ENCODE data around the gene VANGL1. TPM values are rescaled to one million over a fixed set of nuclear protein-coding genes. Genes with fewer than 3 reads are reported as not detected.
A peak's percentile ranks its signal among the peaks of the same experiment; 100 is the strongest.

The VANGL1 gene
- total RNA-seq, 1 donor from 2014 or later, result 9.5 TPM

DNA sequence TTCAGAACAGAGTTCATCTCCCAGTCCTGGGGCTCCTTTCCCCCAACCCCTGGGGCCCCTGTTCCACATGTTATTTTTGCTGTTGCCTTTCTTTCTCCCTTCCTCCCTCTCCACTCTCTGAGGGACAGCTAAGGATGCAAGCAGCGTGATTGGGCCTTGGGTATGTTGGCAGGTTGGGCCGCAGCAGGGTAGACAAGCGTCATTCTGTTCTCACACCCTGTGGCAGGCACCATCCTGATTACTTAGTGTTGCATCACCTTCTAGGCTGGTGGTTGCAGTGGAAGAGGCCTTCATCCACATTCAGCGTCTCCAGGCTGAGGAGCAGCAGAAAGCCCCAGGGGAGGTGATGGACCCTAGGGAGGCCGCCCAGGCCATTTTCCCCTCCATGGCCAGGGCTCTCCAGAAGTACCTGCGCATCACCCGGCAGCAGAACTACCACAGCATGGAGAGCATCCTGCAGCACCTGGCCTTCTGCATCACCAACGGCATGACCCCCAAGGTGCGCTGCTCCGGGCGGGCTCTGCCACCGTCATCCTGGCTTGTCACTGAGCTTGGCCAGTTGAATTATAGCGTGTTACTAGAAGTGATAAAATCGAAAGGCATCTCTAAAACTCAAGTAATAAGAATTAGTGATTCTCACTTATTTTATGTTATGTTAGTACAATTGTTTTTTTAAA, 43.4 kb downstream of the VANGL1 start:
- no peak for ATAC-seq
- intact Hi-C loops (cut with DNase I), result no loop called here
- no peak for DNase-seq (ENCODE audit: low spot score)

DNA sequence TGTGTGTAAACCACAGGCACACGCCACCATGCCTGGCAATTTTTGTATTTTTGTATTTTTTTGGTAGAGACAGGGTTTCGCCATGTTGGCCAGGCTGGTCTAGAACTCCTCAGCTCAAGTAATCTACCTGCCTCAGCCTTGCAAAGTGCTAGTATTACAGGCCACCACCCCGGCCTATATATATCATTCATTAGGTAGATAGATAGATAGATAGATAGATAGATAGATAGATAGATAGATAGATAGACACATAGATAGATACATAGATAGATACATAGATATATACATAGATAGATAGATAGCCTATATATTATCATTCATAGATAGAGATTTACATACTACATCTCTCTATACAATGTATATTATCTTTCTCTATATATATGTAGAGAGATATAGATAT, 46.0 kb downstream of the VANGL1 start:
- intact Hi-C loops (cut with DNase I), result no loop called here
- ATAC-seq, result no peak
- no peak for DNase-seq (ENCODE audit: low spot score)

DNA sequence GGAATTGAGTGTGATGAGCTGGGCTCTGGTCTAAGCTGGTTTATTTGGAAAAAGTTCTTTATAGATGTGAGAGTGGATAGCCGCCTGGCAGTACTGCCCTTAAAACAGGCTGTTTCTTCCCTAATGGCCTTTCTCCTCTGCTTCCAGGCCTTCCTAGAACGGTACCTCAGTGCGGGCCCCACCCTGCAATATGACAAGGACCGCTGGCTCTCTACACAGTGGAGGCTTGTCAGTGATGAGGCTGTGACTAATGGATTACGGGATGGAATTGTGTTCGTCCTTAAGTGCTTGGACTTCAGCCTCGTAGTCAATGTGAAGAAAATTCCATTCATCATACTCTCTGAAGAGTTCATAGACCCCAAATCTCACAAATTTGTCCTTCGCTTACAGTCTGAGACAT, 49.2 kb downstream of the VANGL1 start:
- DNase-seq (ENCODE audit: low spot score) (no peak), ATAC-seq (no peak)
- intact Hi-C loops (cut with DNase I), result no loop called here

- no peak for ATAC-seq
- intact Hi-C loops (cut with DNase I), result no loop called here
- DNase-seq (ENCODE audit: low spot score), result no peak
Measured at GRCh38 chr1:115692224-115692623, 50.5 kb downstream of the VANGL1 start.

- ATAC-seq (no peak), DNase-seq (ENCODE audit: low spot score) (no peak)
- intact Hi-C loops (cut with DNase I), result no loop called here
Measured at GRCh38 chr1:115694805-115695204, 53.0 kb downstream of the VANGL1 start.

- intact Hi-C loops (cut with DNase I), result no loop called here
- DNase-seq (ENCODE audit: low spot score), result no peak
- no peak for ATAC-seq
Measured at GRCh38 chr1:115697619-115698018, 55.8 kb downstream of the VANGL1 start.

DNA sequence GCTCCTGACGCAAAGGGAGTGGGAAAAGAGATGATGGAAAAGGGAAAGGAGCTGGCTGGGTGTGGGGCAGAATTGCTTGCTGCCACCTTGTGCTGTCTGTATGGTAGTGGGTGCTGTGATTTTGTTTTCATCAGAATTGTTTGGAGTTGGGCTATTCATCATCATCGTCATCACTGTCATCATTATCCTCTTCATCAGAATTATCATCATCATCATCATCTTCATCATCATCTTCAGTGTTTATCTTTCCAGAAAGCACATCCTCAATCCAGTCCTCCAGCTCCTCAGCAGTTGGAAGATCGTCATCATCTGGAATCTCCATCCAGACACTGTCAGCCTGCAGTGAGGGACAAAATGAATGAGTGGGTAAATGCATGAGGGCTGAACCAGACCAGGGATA, 59.3 kb downstream of the VANGL1 start:
- ATAC-seq (no peak), DNase-seq (ENCODE audit: low spot score) (no peak)
- intact Hi-C loops (cut with DNase I), result no loop called here

GRCh38 chr1:115702959-115703358, 61.2 kb downstream of the VANGL1 start:
- DNase-seq (ENCODE audit: low spot score) (no peak), ATAC-seq (no peak)
- intact Hi-C loops (cut with DNase I), result no loop called here

DNA sequence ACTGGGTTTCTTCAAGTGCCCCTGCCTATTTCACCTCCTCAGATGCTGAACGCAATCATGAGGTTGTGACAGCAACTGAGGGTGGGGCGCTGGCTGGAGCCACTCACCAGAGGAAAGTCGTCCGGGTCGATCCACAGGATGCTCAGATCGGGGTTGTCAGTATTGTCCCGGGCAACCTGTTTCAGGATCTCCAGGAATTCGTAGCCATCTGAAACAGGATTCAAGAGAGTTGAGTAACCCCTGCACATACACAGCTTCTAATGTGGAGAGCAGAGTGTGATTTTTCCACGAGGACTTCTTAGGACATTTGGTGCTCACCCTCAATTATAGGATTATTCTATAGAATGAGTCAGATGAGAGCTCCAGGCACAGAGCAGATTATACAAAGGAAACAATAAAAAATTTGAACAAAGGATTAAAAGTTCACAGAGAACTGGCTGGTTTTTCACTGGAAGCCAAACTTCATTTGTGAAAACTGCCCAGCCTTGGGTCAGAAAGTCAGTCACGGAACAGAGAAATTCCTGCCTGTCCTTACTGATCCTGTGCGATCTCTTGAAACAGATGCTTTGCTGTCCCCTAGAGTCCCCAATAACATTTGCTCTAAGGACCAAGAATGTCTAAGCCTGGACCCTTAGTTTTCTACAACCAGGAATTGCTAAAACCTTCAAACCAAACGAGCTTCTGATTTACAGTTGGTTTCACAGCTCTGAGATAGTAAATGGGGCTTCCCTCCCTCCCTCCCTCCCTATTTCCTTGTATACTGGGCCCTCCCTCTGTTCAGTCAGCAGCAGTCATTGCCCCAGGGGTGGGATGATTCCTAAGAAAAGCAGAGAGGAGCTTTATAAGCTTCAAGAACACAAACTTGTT, 63.5 kb downstream of the VANGL1 start:
- DNase-seq (ENCODE audit: low spot score), result no peak
- ATAC-seq, result no peak
- intact Hi-C loops (cut with DNase I), result no loop called here

- ATAC-seq (no peak), DNase-seq (ENCODE audit: low spot score) (no peak)
- intact Hi-C loops (cut with DNase I), result no loop called here
Measured at GRCh38 chr1:115705963-115706362, 64.2 kb downstream of the VANGL1 start.

- intact Hi-C loops (cut with DNase I), result no loop called here
- ATAC-seq, result peak; percentile 39
- no peak for DNase-seq (ENCODE audit: low spot score)
Measured at GRCh38 chr1:115706587-115707425, 65.0 kb downstream of the VANGL1 start.

GRCh38 chr1:115710859-115711624, 69.3 kb downstream of the VANGL1 start:
- intact Hi-C loops (cut with DNase I), result no loop called here
- DNase-seq (ENCODE audit: low spot score), result no peak
- ATAC-seq, result peak; percentile 30

DNA sequence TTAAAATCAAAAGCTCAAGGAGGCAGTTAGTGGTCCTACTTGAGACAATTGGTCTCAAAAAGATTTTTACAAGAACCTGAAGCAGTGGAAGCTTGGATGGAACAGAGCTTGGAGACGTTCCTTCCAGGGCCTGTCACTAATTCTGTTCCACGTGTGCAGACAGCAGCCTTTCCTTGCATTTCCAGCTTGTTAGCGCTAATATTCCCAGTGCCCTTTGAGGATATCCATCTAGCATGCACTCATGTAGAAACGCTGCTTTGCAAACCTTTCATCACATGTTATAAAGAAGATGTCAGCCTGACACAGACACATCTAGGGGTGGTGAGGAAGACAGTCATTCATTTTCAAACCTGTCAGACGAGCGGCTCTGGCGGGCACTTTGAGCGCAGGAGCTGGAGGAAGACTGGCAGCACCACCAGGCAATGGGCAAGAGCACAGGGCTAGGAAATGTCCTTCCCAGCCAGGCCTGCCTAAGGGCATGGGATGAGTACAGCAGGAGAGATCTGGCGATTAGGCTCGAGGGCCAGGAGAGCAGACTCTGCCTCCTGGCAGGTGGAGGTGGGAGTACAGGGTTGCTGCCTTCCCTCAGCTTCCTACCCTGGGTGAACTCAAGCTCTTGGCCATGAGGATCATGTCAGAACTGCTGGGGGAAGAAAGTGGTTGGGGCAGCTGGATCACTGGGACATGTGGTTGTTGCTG, 71.3 kb downstream of the VANGL1 start:
- intact Hi-C loops (cut with DNase I), result no loop called here

GRCh38 chr1:115713906-115714305, 72.1 kb downstream of the VANGL1 start:
- DNase-seq (ENCODE audit: low spot score) (no peak), ATAC-seq (no peak)
- intact Hi-C loops (cut with DNase I), result no loop called here

More for the DNA sequence above, 71.3 kb downstream of the VANGL1 start:
- ATAC-seq (no peak), DNase-seq (ENCODE audit: low spot score) (no peak)

GRCh38 chr1:115714572-115715141, 72.9 kb downstream of the VANGL1 start:
- intact Hi-C loops (cut with DNase I), result loop anchor here (5.0 kb wide), 1 partner anchor 53 kb away; the partner anchor contains the start of gene CASQ2
- DNase-seq (ENCODE audit: low spot score), result no peak
- ATAC-seq, result no peak

GRCh38 chr1:115717541-115717940, 75.8 kb downstream of the VANGL1 start:
- ATAC-seq (peak; percentile 63), DNase-seq (ENCODE audit: low spot score) (peak; percentile 71)
- intact Hi-C loops (cut with DNase I), result loop anchor here (5.0 kb wide), 1 partner anchor 50 kb away; the partner anchor contains the start of gene CASQ2

DNA sequence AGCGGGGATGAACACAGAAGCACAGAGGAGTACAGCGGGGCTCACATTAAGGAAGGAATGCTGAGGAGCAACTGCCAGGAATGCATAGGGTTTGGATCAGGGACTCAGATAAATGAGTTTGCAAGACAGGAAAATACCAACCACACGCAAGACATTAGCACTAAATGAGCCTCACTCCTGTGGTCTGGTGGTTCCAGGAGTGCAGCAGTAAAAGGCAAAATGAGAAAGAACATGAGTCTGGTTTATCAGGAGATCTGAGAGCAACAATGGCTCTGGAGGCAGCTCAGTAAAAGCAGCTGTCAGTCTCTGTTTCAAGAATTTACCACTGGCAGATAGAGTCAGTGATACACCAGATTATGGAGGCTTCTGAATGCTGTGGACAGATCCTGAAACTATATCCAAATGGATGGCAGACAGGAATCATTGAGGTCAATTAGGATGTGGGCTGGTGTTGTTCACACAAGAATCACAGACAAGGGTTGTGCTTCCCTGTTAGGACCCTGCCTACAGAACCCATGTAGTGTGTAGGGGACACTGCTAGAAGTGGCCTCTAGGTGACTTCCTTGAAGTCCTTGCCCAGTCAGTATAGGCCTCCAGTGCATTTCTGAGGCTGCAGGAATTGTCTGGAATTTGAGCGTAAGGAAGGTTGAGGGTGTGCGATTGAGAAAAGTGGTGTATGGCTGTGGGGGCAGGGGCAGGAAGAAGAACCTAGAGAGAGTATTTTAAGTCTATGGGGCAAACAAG, 76.4 kb downstream of the VANGL1 start:
- no peak for ATAC-seq
- intact Hi-C loops (cut with DNase I), result loop anchor here (5.0 kb wide), 1 partner anchor 49 kb away; the partner anchor contains the start of gene CASQ2
- no peak for DNase-seq (ENCODE audit: low spot score)

Measured in sciatic nerve (tissue), 2 donors.